Measurements from ENCODE around the gene MYO1A. TPM values are rescaled to one million over a fixed set of nuclear protein-coding genes. Genes with fewer than 3 reads are reported as not detected.

The MYO1A gene
- polyA plus RNA-seq, 1 of the 3 experiments (the other 2 are of a cell fraction) = not detected

- TF ChIP-seq NFIC (IDR thresholded peaks at IDR 0.05; ENCODE audit: borderline replicate concordance) = no peak
- no peak for TF ChIP-seq FOSL2 (IDR thresholded peaks at IDR 0.05; ENCODE audit: borderline replicate concordance, low read depth)
- no peak for TF ChIP-seq RXRA (IDR thresholded peaks at IDR 0.05; ENCODE audit: borderline replicate concordance, low read depth)
Observed at GRCh38 chr12:57011438-57012424, 38.2 kb downstream of the MYO1A start (continued).

- no peak overlapping the region for H3K4me2 ChIP-seq
- peaks cover 4% of the 10 kb centered on the region for H3K79me2 ChIP-seq (ENCODE audit: insufficient read depth)
- H3K36me3 ChIP-seq (replicated peaks in 1 of 2; ENCODE audit: control insufficient read depth in 1 of 2, insufficient read depth in 2 of 2, low read length in 1 of 2) = no peaks in the 10 kb centered on the region
- peaks cover 0 to 8% of the 10 kb centered on the region in 2 experiments; a peak in 1 of 4 replicates for H3K4me1 ChIP-seq (ENCODE audit: control insufficient read depth in 1 of 2, insufficient read depth in 2 of 2, low read depth in 1 of 2, low read length in 1 of 2)
- POLR2A ChIA-PET = no interaction called here
- no peaks in the 10 kb centered on the region for H3F3A ChIP-seq (replicated peaks; ENCODE audit: insufficient read depth)
- no peaks in the 10 kb centered on the region for H3K9me3 ChIP-seq
- no peaks in the 10 kb centered on the region for H4K20me1 ChIP-seq (ENCODE audit: insufficient read depth)
- H3K27me3 ChIP-seq (ENCODE audit: insufficient read depth) = peaks cover 32% of the 10 kb centered on the region
- TF ChIP-seq RFX5 (IDR thresholded peaks at IDR 0.05; ENCODE audit: low read length) = no peak
- no peak overlapping the region for H2AFZ ChIP-seq (ENCODE audit: low read depth)
- WGBS (ENCODE audit: low lambda C conversion rate) = 84% methylated on average over 4 of the region's 4 CpGs
- H3K4me3 ChIP-seq (ENCODE audit: low read depth in 2 of 2, low read length in 1 of 2) = no peak overlapping the region
- CTCF ChIA-PET = interaction anchor here (1.1 to 15.0 kb wide), 7 partner anchors 19 to 101 kb away, joined by 3 to 257 read pairs (median 13); partner anchors contain the start of gene STAT6
- no peak overlapping the region for H3K27ac ChIP-seq (ENCODE audit: low read depth in 2 of 2, low read length in 1 of 2)
- no peak for DNase-seq
- no peaks in the 10 kb centered on the region for H3K9me2 ChIP-seq
- H3K9ac ChIP-seq = no peak overlapping the region
Observed at GRCh38 chr12:57010627-57011247, 39.2 kb downstream of the MYO1A start.

DNA sequence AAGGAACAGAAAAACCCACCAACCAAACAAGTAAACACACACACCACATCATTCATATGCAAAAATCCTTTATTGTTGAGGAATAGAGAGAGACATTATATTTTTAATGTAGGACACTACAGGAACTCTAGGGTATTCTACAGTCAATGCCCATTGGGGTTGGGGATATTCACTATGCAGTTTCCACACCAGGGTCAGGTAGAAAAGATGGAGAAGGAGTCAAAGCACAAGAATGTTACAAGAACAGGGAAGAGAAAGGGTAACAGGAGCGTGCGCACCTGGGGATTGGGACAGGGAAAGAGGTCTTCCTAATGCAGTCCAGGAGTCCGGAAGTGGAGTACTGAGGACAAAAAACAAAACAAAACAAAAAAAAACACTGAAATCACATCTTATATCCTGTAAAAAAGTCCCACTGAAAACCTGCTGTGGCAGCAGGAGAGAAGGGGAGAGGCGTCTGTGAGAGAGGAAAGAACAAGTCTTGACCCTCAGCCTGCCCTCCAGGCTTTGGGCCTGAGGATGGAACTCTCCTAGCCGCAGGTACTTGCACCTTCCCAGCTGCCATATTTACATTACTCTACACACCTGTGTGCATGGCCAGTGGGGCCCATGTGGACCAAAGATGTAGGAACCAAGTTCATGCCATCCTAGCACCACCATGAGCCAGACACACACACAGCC, 39.8 kb downstream of the MYO1A start:
- POLR2A ChIA-PET = no interaction called here
- Histone ChIP-seq H3K36me3 (replicated peaks in 1 of 2; ENCODE audit: control insufficient read depth in 1 of 2, insufficient read depth in 2 of 2, low read length in 1 of 2) (no peaks in the 10 kb centered on the region), H3F3A (replicated peaks; ENCODE audit: insufficient read depth) (no peaks in the 10 kb centered on the region), H3K27me3 (ENCODE audit: insufficient read depth) (peaks cover 26% of the 10 kb centered on the region), H3K4me2 (no peak overlapping the region), H3K4me1 (ENCODE audit: control insufficient read depth in 1 of 2, insufficient read depth in 2 of 2, low read depth in 1 of 2, low read length in 1 of 2) (peaks cover 5 to 11% of the 10 kb centered on the region in 2 experiments; a peak in 3 of 4 replicates), H3K4me3 (ENCODE audit: low read depth in 2 of 2, low read length in 1 of 2) (no peak overlapping the region), H2AFZ (ENCODE audit: low read depth) (no peak overlapping the region), H3K9ac (no peak overlapping the region), H3K9me3 (no peaks in the 10 kb centered on the region), H3K27ac (ENCODE audit: low read depth in 2 of 2, low read length in 1 of 2) (no peak overlapping the region), H3K79me2 (ENCODE audit: insufficient read depth) (peaks cover 10% of the 10 kb centered on the region), H3K9me2 (no peaks in the 10 kb centered on the region), H4K20me1 (ENCODE audit: insufficient read depth) (no peaks in the 10 kb centered on the region)
- WGBS (ENCODE audit: low lambda C conversion rate) = 88% methylated on average over 5 of the region's 5 CpGs
- TF ChIP-seq TAF1 (IDR thresholded peaks at IDR 0.05; ENCODE audit: borderline replicate concordance, low read depth, low read length) (no peak), USF2 (IDR thresholded peaks at IDR 0.05; ENCODE audit: borderline replicate concordance, low read depth, low read length) (no peak), EZH2phosphoT487 (IDR thresholded peaks at IDR 0.05; ENCODE audit: borderline replicate concordance, low read depth) (no peak), MXI1 (IDR thresholded peaks at IDR 0.05; ENCODE audit: low read depth, low read length) (no peak), GABPA (IDR thresholded peaks at IDR 0.05; ENCODE audit: low read depth) (no peak), RAD21 (IDR thresholded peaks at IDR 0.05; ENCODE audit: low read length) (no peak), CTCF (IDR thresholded peaks at IDR 0.05) (no peak), NFIC (IDR thresholded peaks at IDR 0.05; ENCODE audit: borderline replicate concordance) (no peak), PBX3 (IDR thresholded peaks at IDR 0.05) (no peak), GATA2 (CRISPR knock-in tag; IDR thresholded peaks at IDR 0.05) (no peak), JUND (IDR thresholded peaks at IDR 0.05) (no peak), POLR2AphosphoS5 (IDR thresholded peaks at IDR 0.05; ENCODE audit: low read depth, low read length) (no peak), SMC3 (IDR thresholded peaks at IDR 0.05; ENCODE audit: low read depth, low read length) (no peak)
- TF ChIP-seq, protein P1, sequence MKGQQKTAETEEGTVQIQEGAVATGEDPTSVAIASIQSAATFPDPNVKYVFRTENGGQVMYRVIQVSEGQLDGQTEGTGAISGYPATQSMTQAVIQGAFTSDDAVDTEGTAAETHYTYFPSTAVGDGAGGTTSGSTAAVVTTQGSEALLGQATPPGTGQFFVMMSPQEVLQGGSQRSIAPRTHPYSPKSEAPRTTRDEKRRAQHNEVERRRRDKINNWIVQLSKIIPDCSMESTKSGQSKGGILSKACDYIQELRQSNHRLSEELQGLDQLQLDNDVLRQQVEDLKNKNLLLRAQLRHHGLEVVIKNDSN (IDR thresholded peaks at IDR 0.05; ENCODE audit: borderline replicate concordance, low read depth) = no peak
- CTCF ChIA-PET = interaction anchor here (1.1 to 15.0 kb wide), 7 partner anchors 19 to 102 kb away, joined by 3 to 257 read pairs (median 13); partner anchors contain the start of gene STAT6
- no peak for DNase-seq

Data from SK-N-SH (cell line).